C4-2B (cell line): ENCODE data around the gene CFAP74.
A peak's percentile ranks its signal among the peaks of the same experiment; 100 is the strongest.

Experiments used
- CTCF ChIP-seq: fragments of 450-650 bp; conservative IDR thresholded peaks from 2 replicates; pipeline ENCODE4 v1.5.1; 2017; ENCODE audit warnings: mild to moderate bottlenecking
- ZFX ChIP-seq: fragments of 450-650 bp; IDR thresholded peaks from 2 replicates; pipeline ENCODE4 v1.6.1; 2017

- peak; percentile 97 for TF ChIP-seq CTCF
- TF ChIP-seq ZFX: no peak
Observed at GRCh38 chr1:2046174-2046917, 42.8 kb upstream of the CFAP74 start.
